ENCODE results near the gene PPP1R14B.
"Not testable (repeated sequence)": the region's sequence is repeated elsewhere in the genome, so short reads cannot be mapped to it uniquely, and the experiment has no call there.

The PPP1R14B gene

GRCh38 chr11:64260147-64260708 is 13.5 kb upstream of the PPP1R14B start:
- no peak for DNase-seq (ENCODE audit: low spot score)

- DNase-seq (ENCODE audit: low spot score), result no peak
Observed at GRCh38 chr11:64259533-64260067, 12.9 kb upstream of the PPP1R14B start.

- no peak for DNase-seq (ENCODE audit: low spot score)
Observed at GRCh38 chr11:64258946-64259532, 12.3 kb upstream of the PPP1R14B start.

- DNase-seq (ENCODE audit: low spot score), result no peak
Observed at GRCh38 chr11:64258356-64258755, 11.6 kb upstream of the PPP1R14B start.

- no peak for DNase-seq (ENCODE audit: low spot score)
Observed at GRCh38 chr11:64256300-64256699, 9.6 kb upstream of the PPP1R14B start.

GRCh38 chr11:64255135-64256128 is 8.7 kb upstream of the PPP1R14B start:
- no peak for DNase-seq (ENCODE audit: low spot score)

- no peak for DNase-seq (ENCODE audit: low spot score)
Observed at GRCh38 chr11:64254326-64254725, 7.6 kb upstream of the PPP1R14B start.

GRCh38 chr11:64253481-64253880 is 6.7 kb upstream of the PPP1R14B start:
- no peak for DNase-seq (ENCODE audit: low spot score)

- DNase-seq (ENCODE audit: low spot score), result no peak
Observed at GRCh38 chr11:64253043-64253442, 6.3 kb upstream of the PPP1R14B start.

- DNase-seq (ENCODE audit: low spot score), result no peak
Observed at GRCh38 chr11:64252003-64252872, 5.5 kb upstream of the PPP1R14B start.

- no peak for DNase-seq (ENCODE audit: low spot score)
Observed at GRCh38 chr11:64251753-64252002, 4.9 kb upstream of the PPP1R14B start.

- DNase-seq (ENCODE audit: low spot score), result no peak
Observed at GRCh38 chr11:64251016-64251752, 4.4 kb upstream of the PPP1R14B start, which contains the start of gene PLCB3. TSS of gene PLCB3 (plus strand) at chr11:64251530. CDS start at chr11:64251650, 120 bp downstream.

GRCh38 chr11:64250415-64251015 is 3.8 kb upstream of the PPP1R14B start:
- no peak for DNase-seq (ENCODE audit: low spot score)

GRCh38 chr11:64249563-64250414 is 3.0 kb upstream of the PPP1R14B start:
- no peak for DNase-seq (ENCODE audit: low spot score)

GRCh38 chr11:64249038-64249437 is 2.3 kb upstream of the PPP1R14B start:
- DNase-seq (ENCODE audit: low spot score), result no peak

GRCh38 chr11:64248578-64248977 is 1.8 kb upstream of the PPP1R14B start:
- DNase-seq (ENCODE audit: low spot score), result no peak

GRCh38 chr11:64247729-64248531 is 1.2 kb upstream of the PPP1R14B start:
- DNase-seq (ENCODE audit: low spot score), result no peak

- DNase-seq (ENCODE audit: low spot score), result not testable (repeated sequence)
Observed at GRCh38 chr11:64246621-64246870, 197 bp downstream of the PPP1R14B start.

Measured in globus pallidus (tissue), 1 donor.